ENCODE data around the gene GPR12.
"Not testable (repeated sequence)": the region's sequence is repeated elsewhere in the genome, so short reads cannot be mapped to it uniquely, and the experiment has no call there.

Gene GPR12

GRCh38 chr13:26743971-26744370 lies 16.6 kb downstream of the GPR12 start:
- no peak for DNase-seq

GRCh38 chr13:26742691-26743358 lies 17.8 kb downstream of the GPR12 start:
- DNase-seq: no peak

- DNase-seq: no peak
Measured at GRCh38 chr13:26735677-26736076, 24.9 kb downstream of the GPR12 start.

GRCh38 chr13:26727633-26728032 lies 33.0 kb downstream of the GPR12 start:
- no peak for DNase-seq

GRCh38 chr13:26727122-26727521 lies 33.5 kb downstream of the GPR12 start:
- DNase-seq: no peak

- DNase-seq: no peak
Measured at GRCh38 chr13:26726684-26727083, 33.9 kb downstream of the GPR12 start.

GRCh38 chr13:26723620-26724019 lies 37.0 kb downstream of the GPR12 start:
- not testable (repeated sequence) for DNase-seq

GRCh38 chr13:26722321-26722720 lies 38.3 kb downstream of the GPR12 start:
- DNase-seq: no peak

- DNase-seq: peak; percentile 55
Measured at GRCh38 chr13:26721251-26722121, 39.1 kb downstream of the GPR12 start.

- no peak for DNase-seq
Measured at GRCh38 chr13:26719356-26719945, 41.1 kb downstream of the GPR12 start.

- DNase-seq: no peak
Measured at GRCh38 chr13:26718872-26719271, 41.7 kb downstream of the GPR12 start.

GRCh38 chr13:26718146-26718545 lies 42.4 kb downstream of the GPR12 start:
- DNase-seq: no peak

- DNase-seq: no peak
Measured at GRCh38 chr13:26716984-26717383, 43.6 kb downstream of the GPR12 start.

GRCh38 chr13:26713341-26713740 lies 47.2 kb downstream of the GPR12 start:
- DNase-seq: no peak

GRCh38 chr13:26711211-26711610 lies 49.4 kb downstream of the GPR12 start:
- no peak for DNase-seq

GRCh38 chr13:26710166-26710565 lies 50.4 kb downstream of the GPR12 start:
- DNase-seq: no peak

- DNase-seq: no peak
Measured at GRCh38 chr13:26709461-26709860, 51.1 kb downstream of the GPR12 start.

- no peak for DNase-seq
Measured at GRCh38 chr13:26708007-26708297, 52.6 kb downstream of the GPR12 start.

- peak; percentile 51 for DNase-seq
Measured at GRCh38 chr13:26707122-26708006, 53.2 kb downstream of the GPR12 start.

GRCh38 chr13:26706381-26706780 lies 54.2 kb downstream of the GPR12 start:
- no peak for DNase-seq

- no peak for DNase-seq
Measured at GRCh38 chr13:26705536-26705935, 55.0 kb downstream of the GPR12 start.

Measured in activated CD4-positive, alpha-beta T cell treated with anti-CD3 and anti-CD28 coated beads, Interleukin-2, Interleukin-6, amounts not matched to agents 100 ng/mL and 50 ng/mL, durations not matched to agents 16 hours and 8 hours (primary cell).